Muscle of back (tissue), 11 donors: ENCODE results near the gene MAD1L1. TPM values are rescaled to one million over a fixed set of nuclear protein-coding genes. Genes with fewer than 3 reads are reported as not detected.
A peak's percentile ranks its signal among the peaks of the same experiment; 100 is the strongest.
"Not testable (repeated sequence)": the region's sequence is repeated elsewhere in the genome, so short reads cannot be mapped to it uniquely, and the experiment has no call there.

Source experiments
- DNase-seq, 3 donors: peaks; one replicate each; pipeline versions ENCODE4 v3.0.0 to v3.0.0-alpha.2; 2013
- polyA plus RNA-seq, 10 donors: library from polyadenylated mRNA; unstranded; fragments of 120-200 nt; gene quantifications; one replicate each; pipeline ENCODE4 v1.2.1, GENCODE V29; 2013; ENCODE audit not compliant: insufficient read length in 10 of 10

Gene MAD1L1
- polyA plus RNA-seq, 10 donors: 15.4 to 25.7 (median 22.0) TPM

GRCh38 chr7:2175514-2175913, 57.2 kb downstream of the MAD1L1 start:
- DNase-seq: peak; percentile 56 to 98 (median 73)

GRCh38 chr7:2175091-2175490, 57.7 kb downstream of the MAD1L1 start:
- peak in 1 of 3 donors; percentile 40 for DNase-seq

GRCh38 chr7:2173189-2173827, 59.4 kb downstream of the MAD1L1 start:
- no peak for DNase-seq

- DNase-seq: peak; percentile 63 to 88 (median 85)
These were observed 60.2 kb downstream of the MAD1L1 start for GRCh38 chr7:2172311-2173188.

- no peak for DNase-seq
These were observed 60.9 kb downstream of the MAD1L1 start for GRCh38 chr7:2171855-2172254.

GRCh38 chr7:2170576-2171521, 61.9 kb downstream of the MAD1L1 start:
- no peak for DNase-seq

- DNase-seq: no peak
These were observed 62.7 kb downstream of the MAD1L1 start for GRCh38 chr7:2169923-2170575.

GRCh38 chr7:2168615-2169311, 64.0 kb downstream of the MAD1L1 start:
- DNase-seq: no peak

- DNase-seq: no peak
These were observed 66.0 kb downstream of the MAD1L1 start for GRCh38 chr7:2166625-2167280.

- DNase-seq: peak in 2 of 3 donors; percentile 44 to 71
These were observed 66.8 kb downstream of the MAD1L1 start for GRCh38 chr7:2165610-2166594.

GRCh38 chr7:2165239-2165609, 67.5 kb downstream of the MAD1L1 start:
- no peak for DNase-seq

GRCh38 chr7:2164646-2165045, 68.1 kb downstream of the MAD1L1 start:
- no peak for DNase-seq

GRCh38 chr7:2163600-2164555, 68.9 kb downstream of the MAD1L1 start:
- DNase-seq: no peak

GRCh38 chr7:2162959-2163358, 69.8 kb downstream of the MAD1L1 start:
- no peak for DNase-seq

GRCh38 chr7:2162004-2162902, 70.5 kb downstream of the MAD1L1 start:
- DNase-seq: not testable (repeated sequence)

- DNase-seq: no peak
These were observed 73.6 kb downstream of the MAD1L1 start for GRCh38 chr7:2159176-2159520.
